GM18505 (cell line): Measurements from ENCODE around the gene NIN.

ENCODE experiments used
- ATAC-seq: cut with Tn5 transposase; IDR thresholded peaks from one replicate; pipeline ENCODE4 v1.9.1; 2021; ENCODE audit not compliant: unreplicated experiment
- POLR2A ChIP-seq: IDR thresholded peaks from 4 replicates; pipeline ENCODE4 v1.6.1; 2011; ENCODE audit warnings: borderline replicate concordance; ENCODE audit not compliant: insufficient read depth, insufficient read length; ENCODE audit errors: extremely low read depth

NIN gene

DNA sequence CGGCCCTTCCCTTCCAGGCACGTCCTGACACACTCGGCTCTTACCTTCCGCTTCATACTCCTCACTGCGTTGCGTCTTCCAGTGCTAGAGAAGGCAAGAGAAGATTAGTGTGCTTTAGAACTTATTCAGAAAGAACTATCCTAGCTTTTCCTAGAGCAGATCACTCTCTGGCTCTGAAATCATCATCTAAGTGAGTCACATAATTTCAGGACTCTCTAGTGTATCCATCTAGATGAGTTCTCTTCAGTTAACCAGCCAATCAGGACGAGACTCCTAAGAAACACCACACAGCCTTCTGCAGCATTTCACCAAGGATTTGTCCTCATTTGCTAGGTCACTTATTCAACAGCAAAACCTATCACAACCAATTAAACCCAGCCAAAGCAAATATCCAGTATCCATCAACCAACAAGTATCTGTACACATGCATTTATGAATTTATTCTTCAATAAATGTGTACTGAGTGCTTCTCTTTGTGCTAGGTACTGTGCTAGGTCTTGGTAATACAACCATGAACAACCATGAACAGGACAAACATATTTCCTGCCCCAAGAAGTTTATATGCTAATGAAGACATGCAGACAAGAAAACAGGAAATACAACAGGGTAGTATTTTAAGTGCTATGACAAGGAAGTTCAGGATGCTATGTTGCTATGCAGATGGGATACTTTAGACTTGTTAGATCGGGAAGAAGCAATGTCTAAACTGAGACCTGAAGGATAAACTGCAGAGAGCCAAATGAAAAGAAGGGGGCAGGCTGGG lies 52.1 kb downstream of the NIN start:
- no peak for TF ChIP-seq POLR2A
- ATAC-seq: no peak

GRCh38 chr14:50776522-50776921 lies 54.4 kb downstream of the NIN start:
- TF ChIP-seq POLR2A: no peak

DNA sequence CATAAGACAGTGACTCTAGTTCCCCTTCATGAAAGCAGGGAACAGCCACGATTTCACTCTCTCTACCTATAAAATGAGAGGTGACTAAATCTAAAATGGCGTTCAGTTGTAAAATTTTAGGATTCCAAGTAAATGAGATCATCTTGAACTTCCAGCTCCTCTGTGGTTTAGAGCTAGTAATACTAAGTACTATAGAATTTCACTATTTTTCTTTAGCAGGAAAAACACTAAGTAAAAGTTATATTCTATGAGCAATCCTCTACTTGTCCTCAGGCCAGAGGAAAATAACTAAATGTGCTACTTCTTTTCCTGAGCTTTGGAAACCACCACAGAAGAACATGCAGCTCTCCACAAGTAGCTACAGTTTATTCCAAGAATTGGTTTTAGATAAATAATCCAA lies 55.6 kb downstream of the NIN start:
- no peak for ATAC-seq
- no peak for TF ChIP-seq POLR2A

More at GRCh38 chr14:50776522-50776921, 54.4 kb downstream of the NIN start:
- no peak for ATAC-seq

GRCh38 chr14:50774542-50775267 lies 56.3 kb downstream of the NIN start:
- ATAC-seq: no peak

DNA sequence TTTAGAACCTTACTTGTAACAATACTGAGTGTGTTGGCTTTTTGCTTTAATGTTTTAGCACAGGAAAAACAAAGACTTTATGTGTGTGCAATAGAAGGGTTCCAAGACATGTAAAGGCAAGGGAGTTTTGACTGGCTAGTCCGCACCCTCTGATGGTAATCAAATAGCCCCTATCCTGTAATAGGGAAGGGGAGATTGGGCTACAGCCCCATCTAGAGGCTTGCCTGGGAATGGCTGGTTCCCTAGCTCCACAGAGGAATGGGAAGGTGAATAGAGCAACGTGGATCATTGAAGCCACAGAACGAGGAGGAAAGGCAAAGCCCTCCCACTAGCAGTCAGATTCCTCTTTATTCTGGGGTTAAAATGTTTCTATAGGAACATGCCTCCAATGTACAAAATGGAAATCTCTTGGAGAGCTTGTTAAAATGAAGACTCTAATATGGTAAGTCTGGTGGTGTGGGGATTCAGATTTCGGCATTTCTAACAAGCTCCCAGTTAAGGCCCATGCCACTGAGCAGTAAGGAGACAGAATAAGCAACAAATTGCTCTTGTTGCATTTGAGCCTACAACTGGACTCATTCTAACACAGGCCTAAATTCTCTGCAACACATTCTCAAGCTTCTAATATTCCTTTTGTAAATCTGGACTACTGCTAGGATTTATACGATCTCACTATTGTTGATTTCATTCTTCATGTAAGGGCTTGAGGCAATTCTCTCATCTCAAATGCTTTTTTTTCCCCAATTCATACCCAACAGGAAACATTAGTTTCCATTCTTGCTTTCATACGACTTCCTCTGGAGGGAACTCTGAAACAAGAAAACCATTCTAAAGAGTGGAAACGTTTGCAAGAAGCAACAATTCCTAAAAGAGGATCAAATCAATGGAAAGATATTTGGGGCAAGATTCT lies 57.1 kb downstream of the NIN start:
- no peak for TF ChIP-seq POLR2A
- ATAC-seq: no peak

More at GRCh38 chr14:50774542-50775267, 56.3 kb downstream of the NIN start:
- TF ChIP-seq POLR2A: no peak

- no peak for ATAC-seq
- no peak for TF ChIP-seq POLR2A
Measured at GRCh38 chr14:50772412-50772811, 58.5 kb downstream of the NIN start.

DNA sequence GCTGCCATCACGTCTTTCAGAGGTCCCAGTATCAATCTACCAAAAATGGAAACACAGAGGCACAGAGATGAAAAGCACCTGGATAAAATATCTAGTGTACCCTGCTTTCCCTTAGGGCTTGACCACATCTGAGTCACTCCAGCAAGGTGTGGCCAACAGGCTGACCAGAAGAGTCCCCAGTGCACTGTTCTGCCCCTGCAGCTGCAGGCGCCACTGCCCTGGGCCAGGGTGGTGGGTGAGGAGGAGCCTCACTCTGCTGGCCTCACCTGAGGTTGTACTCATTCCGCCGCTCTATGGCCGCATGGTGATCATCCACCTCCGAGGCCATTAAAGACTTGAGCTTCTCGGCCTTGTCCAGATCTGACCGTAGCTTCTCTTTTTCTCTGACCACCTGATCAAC lies 60.4 kb downstream of the NIN start:
- no peak for ATAC-seq
- TF ChIP-seq POLR2A: no peak

GRCh38 chr14:50769863-50770500 lies 61.0 kb downstream of the NIN start:
- ATAC-seq: no peak
- TF ChIP-seq POLR2A: no peak

DNA sequence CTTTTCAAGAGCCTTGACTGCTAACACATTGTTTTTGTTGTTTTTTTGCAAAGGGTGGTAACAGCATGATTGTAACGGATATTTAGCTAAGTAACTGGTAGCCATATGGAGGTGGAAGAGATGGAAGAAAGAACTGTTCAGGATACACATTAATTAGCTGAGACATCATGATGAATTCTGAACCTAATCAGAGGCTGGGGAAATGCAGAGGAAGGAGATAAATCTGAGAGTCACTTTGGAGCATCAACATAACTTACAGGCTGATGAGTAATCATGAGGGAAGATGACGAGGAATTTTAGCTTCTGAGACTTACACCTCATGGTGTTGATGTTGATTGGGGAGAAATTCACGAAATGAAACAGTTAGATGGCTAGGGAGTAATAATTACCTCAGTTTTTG lies 62.3 kb downstream of the NIN start:
- no peak for ATAC-seq
- no peak for TF ChIP-seq POLR2A

DNA sequence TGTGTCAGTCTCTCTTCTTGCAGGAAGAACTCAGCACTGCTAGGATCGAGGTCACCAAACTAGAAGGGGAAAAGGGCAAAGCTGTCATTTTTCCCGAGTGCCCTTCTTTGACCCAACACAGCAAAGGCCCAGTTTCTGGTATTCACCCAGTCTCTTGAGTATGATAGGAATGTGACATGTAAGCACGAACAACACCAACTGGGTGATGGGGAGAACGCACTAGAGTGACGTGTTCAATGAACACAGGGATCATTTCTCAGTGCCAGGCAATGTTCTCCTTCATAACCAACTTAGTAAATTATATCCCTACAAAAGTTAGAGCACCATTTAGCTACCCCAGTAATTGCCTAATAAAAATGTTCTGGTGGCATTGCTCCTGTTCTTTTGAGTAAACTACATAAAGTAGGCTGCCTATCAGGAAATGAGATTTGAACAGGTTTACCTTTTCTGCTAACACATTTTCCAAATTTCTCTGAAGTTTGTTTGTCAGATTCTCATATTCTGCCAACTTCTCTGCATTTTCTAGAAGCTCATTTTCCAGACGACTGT lies 64.5 kb downstream of the NIN start:
- no peak for TF ChIP-seq POLR2A
- ATAC-seq: no peak

DNA sequence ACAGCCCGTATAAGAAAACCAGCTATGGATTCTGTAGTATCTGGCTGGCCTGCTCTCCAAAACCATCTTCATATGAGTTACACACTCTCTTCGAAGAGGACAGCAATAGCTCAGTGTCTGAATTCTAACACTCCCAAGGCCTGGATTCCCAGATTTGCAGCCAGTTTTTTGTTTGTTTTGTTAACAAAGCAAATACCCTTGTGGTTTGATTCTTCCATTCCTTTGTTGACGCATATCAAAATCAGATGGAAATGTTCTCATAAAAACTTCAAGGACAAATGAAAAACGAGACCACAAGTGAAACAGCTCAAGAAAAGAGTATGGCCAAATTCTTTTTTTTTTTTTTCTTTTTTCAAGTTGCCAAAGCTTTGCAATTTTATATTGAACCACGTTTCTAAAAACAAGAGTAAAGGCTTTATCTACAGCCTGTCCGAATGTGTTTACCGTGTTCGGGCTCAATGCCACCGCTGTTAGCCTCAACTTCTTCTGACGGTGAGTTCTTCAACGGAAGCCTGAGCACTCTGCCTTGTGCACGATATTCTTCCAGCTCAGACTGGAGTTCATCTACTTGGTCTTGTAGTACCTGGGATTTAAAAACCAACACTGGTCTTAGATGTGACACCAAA lies 67.5 kb downstream of the NIN start:
- no peak for TF ChIP-seq POLR2A
- ATAC-seq: no peak

DNA sequence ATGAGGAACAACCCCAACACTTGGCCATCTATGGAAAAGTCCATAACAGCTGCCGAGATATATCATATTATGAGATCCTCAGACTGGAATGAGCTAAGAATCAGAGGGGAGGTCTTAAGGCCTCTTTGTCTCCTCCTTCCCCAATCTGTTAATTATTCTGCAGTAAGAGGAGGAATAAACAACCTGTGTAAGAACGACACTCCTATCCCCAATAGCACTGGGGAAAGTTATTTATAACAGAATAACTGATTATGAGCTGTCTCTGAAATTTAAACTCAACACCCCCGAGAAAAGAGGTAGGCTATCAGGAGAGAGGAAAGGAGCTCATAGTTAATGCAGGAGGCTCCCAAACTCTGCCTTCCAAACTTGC lies 68.0 kb downstream of the NIN start:
- TF ChIP-seq POLR2A: no peak

DNA sequence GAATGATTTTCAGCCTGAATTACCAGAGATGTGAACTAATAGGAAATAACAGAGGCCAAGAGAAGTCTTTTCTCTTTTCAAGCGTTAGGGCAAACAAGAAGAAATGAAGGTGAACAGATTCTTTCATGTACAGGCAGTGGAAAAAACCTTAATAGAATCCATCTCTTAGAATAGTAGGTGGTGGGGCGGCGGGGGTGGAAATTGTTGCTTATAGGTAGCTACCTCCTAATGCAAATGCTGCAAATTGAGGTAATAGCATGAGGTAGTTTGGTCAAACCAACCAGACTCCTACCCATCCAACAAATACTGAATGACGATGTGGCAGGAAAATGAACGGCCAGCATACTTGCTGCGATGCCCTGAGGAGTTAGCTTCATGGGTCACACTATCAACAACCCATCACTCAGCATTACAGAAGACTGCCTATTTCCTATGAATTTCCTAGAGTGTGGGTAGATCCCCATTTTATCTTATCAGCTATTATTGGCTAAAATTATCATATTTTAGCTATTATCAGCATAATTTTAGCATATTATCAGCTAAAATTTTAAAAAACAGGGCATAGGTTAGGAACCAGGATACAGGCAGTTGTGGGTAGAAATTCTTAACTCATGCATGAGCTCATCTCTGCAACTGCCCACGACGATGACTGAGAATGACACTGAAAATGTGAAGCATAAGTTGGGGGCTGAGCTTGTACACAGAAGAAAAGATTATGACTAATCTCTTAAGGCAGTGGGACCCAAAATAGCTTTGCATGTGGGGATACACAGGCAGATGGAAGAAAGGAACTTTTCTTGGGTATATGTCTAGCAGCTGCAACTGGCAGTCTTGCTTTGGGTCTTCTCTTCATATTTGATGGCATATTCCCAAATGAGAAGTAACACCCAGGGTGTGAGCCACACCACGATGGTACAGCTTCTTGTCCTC lies 68.7 kb downstream of the NIN start:
- ATAC-seq: peak; percentile 79
- TF ChIP-seq POLR2A: no peak

More for the DNA sequence above, 68.0 kb downstream of the NIN start:
- ATAC-seq: no peak
